HepG2 (cell line): ENCODE measurements around the gene NAGK. TPM values are rescaled to one million over a fixed set of nuclear protein-coding genes. Genes with fewer than 3 reads are reported as not detected.

Source experiments
- SMAD9 ChIP-seq: sonication (generic); formaldehyde crosslinking; IDR thresholded peaks from 2 replicates; pipeline ENCODE4 v1.5.1; 2020; ENCODE audit warnings: mild to moderate bottlenecking, missing genetic modification reagents
- SMYD3 ChIP-seq: sonication (generic); formaldehyde crosslinking; IDR thresholded peaks from 2 replicates; pipeline ENCODE4 v1.8.1; 2023; ENCODE audit warnings: mild to moderate bottlenecking, missing genetic modification reagents
- ZFP82 ChIP-seq: sonication (generic); formaldehyde crosslinking; IDR thresholded peaks from 2 replicates; pipeline ENCODE4 v1.5.1; 2020; ENCODE audit warnings: mild to moderate bottlenecking, missing genetic modification reagents, borderline replicate concordance
- ZKSCAN8 ChIP-seq: IDR thresholded peaks from 2 replicates; pipeline ENCODE4 v1.6.1; 2016; ENCODE audit warnings: borderline replicate concordance, missing genetic modification reagents, missing compliant biosample characterization
- ZNF432 ChIP-seq: sonication (generic); formaldehyde crosslinking; IDR thresholded peaks from 2 replicates; pipeline ENCODE4 v1.5.0; 2020; ENCODE audit warnings: missing genetic modification reagents, mild to moderate bottlenecking, borderline replicate concordance
- ZNF790 ChIP-seq: sonication (generic); formaldehyde crosslinking; IDR thresholded peaks from 2 replicates; pipeline ENCODE4 v1.8.0; 2022; ENCODE audit warnings: missing genetic modification reagents, mild to moderate bottlenecking, borderline replicate concordance
- polyA plus RNA-seq, 8 experiments: library from polyadenylated mRNA; depleted of rRNA in 3 of 8; stranded (reverse) in 7 of 8; unstranded in 1 of 8; fragments of >200 nt; fragmentation: Illumina TruSeq in 4 of 8; extraction: Trizol in 4 of 8; gene quantifications; 2 replicates each; pipeline versions ENCODE4 v1.2.1 to v1.2.3, GENCODE V29; 2011 to 2016; ENCODE audit warnings: low read depth in 4 of 8, missing spikeins in 1 of 8, mixed read lengths in 1 of 8; ENCODE audit not compliant: insufficient read depth in 1 of 8
- total RNA-seq, 5 experiments: library from RNA; depleted of rRNA; stranded (reverse); fragments of >200 nt; fragmentation: Illumina TruSeq; extraction: Trizol; gene quantifications; 2 replicates each; pipeline ENCODE4 v1.2.3, GENCODE V29; 2016; ENCODE audit warnings: low read depth in 1 of 5
- TF ChIP-seq, protein P1 (sequence below): IDR thresholded peaks from 2 replicates; pipeline ENCODE4 v1.6.1; 2016; ENCODE audit warnings: missing compliant biosample characterization, missing genetic modification reagents, borderline replicate concordance
- TF ChIP-seq, protein P2 (sequence below): sonication (generic); formaldehyde crosslinking; IDR thresholded peaks from 2 replicates; pipeline ENCODE4 v1.4.0; 2020; ENCODE audit warnings: missing genetic modification reagents
- TF ChIP-seq, protein P3 (sequence below): sonication (generic); formaldehyde crosslinking; IDR thresholded peaks from 2 replicates; pipeline ENCODE4 v1.9.0; 2021; ENCODE audit warnings: mild to moderate bottlenecking, missing genetic modification reagents
- TF ChIP-seq, protein P4 (sequence below): IDR thresholded peaks from 2 replicates; pipeline ENCODE4 v1.6.1; 2016; ENCODE audit warnings: missing genetic modification reagents, missing compliant biosample characterization
- TF ChIP-seq, protein P5 (sequence below): sonication (generic); formaldehyde crosslinking; IDR thresholded peaks from 2 replicates; pipeline ENCODE4 v1.5.1; 2020; ENCODE audit warnings: missing genetic modification reagents, mild to moderate bottlenecking, borderline replicate concordance

NAGK gene
- total and polyA plus RNA-seq, 2 of the 13 experiments (the other 11 are each of a cell fraction or from before 2014, with no cell fraction given): 24.4 to 35.2 TPM

DNA sequence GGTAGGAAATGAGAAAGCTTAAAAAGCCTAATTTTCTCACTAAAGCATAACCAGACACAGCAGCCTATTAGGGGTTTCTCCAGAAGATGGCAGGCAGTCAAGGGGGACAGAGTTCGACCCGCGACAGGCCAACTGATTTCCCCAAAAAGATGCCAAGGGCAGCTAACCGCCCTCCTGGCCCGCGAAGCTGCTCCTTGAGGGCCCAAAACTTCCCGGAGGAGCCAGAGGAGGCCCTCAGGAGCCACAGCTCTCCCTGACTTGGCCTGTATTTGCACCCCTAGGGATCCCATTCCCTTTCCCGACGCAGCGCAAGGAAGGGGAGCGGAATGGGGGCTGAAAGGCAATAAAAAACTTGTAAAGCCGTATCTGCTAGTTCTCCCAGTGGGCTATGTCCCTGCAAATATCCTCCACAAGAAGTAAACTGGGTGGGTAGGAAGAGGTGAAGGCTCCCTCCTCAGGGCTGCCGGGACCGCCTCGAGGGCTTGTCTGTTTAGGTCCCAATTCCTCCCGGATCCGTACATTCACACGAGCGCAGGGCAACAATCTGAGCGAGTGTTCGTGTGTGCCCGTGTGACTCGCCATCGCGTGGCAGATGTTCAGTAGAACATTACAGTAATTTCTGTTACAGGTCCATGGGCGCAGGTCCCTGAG is 756 bp upstream of the NAGK start (continued):
- TF ChIP-seq SMAD9 (CRISPR knock-in tag): 0 out of 2 replicates have a peak, but pooled peaks have one; percentile 3
- peak; percentile 14; the same call in 1 of the 2 replicates for TF ChIP-seq ZKSCAN8 (CRISPR knock-in tag)
- TF ChIP-seq, protein P1, sequence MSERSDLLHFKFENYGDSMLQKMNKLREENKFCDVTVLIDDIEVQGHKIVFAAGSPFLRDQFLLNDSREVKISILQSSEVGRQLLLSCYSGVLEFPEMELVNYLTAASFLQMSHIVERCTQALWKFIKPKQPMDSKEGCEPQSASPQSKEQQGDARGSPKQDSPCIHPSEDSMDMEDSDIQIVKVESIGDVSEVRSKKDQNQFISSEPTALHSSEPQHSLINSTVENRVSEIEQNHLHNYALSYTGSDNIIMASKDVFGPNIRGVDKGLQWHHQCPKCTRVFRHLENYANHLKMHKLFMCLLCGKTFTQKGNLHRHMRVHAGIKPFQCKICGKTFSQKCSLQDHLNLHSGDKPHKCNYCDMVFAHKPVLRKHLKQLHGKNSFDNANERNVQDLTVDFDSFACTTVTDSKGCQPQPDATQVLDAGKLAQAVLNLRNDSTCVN (CRISPR knock-in tag): 0 out of 2 replicates have a peak, but pooled peaks have one; percentile 19
- TF ChIP-seq ZFP82 (CRISPR knock-in tag): 0 out of 2 replicates have a peak, but pooled peaks have one; percentile 44
- TF ChIP-seq, protein P2, sequence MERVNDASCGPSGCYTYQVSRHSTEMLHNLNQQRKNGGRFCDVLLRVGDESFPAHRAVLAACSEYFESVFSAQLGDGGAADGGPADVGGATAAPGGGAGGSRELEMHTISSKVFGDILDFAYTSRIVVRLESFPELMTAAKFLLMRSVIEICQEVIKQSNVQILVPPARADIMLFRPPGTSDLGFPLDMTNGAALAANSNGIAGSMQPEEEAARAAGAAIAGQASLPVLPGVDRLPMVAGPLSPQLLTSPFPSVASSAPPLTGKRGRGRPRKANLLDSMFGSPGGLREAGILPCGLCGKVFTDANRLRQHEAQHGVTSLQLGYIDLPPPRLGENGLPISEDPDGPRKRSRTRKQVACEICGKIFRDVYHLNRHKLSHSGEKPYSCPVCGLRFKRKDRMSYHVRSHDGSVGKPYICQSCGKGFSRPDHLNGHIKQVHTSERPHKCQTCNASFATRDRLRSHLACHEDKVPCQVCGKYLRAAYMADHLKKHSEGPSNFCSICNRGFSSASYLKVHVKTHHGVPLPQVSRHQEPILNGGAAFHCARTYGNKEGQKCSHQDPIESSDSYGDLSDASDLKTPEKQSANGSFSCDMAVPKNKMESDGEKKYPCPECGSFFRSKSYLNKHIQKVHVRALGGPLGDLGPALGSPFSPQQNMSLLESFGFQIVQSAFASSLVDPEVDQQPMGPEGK (CRISPR knock-in tag): peak; percentile 40; the same call in 1 of the 2 replicates
- 0 out of 2 replicates have a peak, but pooled peaks have one; percentile 4 for TF ChIP-seq ZNF790 (CRISPR knock-in tag)
- TF ChIP-seq, protein P3, sequence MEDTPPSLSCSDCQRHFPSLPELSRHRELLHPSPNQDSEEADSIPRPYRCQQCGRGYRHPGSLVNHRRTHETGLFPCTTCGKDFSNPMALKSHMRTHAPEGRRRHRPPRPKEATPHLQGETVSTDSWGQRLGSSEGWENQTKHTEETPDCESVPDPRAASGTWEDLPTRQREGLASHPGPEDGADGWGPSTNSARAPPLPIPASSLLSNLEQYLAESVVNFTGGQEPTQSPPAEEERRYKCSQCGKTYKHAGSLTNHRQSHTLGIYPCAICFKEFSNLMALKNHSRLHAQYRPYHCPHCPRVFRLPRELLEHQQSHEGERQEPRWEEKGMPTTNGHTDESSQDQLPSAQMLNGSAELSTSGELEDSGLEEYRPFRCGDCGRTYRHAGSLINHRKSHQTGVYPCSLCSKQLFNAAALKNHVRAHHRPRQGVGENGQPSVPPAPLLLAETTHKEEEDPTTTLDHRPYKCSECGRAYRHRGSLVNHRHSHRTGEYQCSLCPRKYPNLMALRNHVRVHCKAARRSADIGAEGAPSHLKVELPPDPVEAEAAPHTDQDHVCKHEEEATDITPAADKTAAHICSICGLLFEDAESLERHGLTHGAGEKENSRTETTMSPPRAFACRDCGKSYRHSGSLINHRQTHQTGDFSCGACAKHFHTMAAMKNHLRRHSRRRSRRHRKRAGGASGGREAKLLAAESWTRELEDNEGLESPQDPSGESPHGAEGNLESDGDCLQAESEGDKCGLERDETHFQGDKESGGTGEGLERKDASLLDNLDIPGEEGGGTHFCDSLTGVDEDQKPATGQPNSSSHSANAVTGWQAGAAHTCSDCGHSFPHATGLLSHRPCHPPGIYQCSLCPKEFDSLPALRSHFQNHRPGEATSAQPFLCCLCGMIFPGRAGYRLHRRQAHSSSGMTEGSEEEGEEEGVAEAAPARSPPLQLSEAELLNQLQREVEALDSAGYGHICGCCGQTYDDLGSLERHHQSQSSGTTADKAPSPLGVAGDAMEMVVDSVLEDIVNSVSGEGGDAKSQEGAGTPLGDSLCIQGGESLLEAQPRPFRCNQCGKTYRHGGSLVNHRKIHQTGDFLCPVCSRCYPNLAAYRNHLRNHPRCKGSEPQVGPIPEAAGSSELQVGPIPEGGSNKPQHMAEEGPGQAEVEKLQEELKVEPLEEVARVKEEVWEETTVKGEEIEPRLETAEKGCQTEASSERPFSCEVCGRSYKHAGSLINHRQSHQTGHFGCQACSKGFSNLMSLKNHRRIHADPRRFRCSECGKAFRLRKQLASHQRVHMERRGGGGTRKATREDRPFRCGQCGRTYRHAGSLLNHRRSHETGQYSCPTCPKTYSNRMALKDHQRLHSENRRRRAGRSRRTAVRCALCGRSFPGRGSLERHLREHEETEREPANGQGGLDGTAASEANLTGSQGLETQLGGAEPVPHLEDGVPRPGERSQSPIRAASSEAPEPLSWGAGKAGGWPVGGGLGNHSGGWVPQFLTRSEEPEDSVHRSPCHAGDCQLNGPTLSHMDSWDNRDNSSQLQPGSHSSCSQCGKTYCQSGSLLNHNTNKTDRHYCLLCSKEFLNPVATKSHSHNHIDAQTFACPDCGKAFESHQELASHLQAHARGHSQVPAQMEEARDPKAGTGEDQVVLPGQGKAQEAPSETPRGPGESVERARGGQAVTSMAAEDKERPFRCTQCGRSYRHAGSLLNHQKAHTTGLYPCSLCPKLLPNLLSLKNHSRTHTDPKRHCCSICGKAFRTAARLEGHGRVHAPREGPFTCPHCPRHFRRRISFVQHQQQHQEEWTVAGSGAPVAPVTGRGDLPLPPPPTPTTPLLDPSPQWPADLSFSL (CRISPR knock-in tag): peak; percentile 18; the same call in 1 of the 2 replicates
- TF ChIP-seq SMYD3 (CRISPR knock-in tag): no peak; the same call in none of the 2 replicates
- TF ChIP-seq, protein P4, sequence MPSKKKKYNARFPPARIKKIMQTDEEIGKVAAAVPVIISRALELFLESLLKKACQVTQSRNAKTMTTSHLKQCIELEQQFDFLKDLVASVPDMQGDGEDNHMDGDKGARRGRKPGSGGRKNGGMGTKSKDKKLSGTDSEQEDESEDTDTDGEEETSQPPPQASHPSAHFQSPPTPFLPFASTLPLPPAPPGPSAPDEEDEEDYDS (CRISPR knock-in tag): no peak
- no peak for TF ChIP-seq ZNF432 (CRISPR knock-in tag)
- TF ChIP-seq, protein P5, sequence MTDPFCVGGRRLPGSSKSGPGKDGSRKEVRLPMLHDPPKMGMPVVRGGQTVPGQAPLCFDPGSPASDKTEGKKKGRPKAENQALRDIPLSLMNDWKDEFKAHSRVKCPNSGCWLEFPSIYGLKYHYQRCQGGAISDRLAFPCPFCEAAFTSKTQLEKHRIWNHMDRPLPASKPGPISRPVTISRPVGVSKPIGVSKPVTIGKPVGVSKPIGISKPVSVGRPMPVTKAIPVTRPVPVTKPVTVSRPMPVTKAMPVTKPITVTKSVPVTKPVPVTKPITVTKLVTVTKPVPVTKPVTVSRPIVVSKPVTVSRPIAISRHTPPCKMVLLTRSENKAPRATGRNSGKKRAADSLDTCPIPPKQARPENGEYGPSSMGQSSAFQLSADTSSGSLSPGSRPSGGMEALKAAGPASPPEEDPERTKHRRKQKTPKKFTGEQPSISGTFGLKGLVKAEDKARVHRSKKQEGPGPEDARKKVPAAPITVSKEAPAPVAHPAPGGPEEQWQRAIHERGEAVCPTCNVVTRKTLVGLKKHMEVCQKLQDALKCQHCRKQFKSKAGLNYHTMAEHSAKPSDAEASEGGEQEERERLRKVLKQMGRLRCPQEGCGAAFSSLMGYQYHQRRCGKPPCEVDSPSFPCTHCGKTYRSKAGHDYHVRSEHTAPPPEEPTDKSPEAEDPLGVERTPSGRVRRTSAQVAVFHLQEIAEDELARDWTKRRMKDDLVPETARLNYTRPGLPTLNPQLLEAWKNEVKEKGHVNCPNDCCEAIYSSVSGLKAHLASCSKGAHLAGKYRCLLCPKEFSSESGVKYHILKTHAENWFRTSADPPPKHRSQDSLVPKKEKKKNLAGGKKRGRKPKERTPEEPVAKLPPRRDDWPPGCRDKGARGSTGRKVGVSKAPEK (CRISPR knock-in tag): 0 out of 2 replicates have a peak, but pooled peaks have one; percentile 24
